LNCaP clone FGC (cell line): ENCODE data around the gene VMP1.
"Not testable (repeated sequence)": the region's sequence is repeated elsewhere in the genome, so short reads cannot be mapped to it uniquely, and the experiment has no call there.

Experiments
- DNase-seq: peaks from one replicate; pipeline ENCODE4 v3.0.0-alpha.2; 2011; ENCODE audit warnings: low read depth
- H3K4me3 ChIP-seq: 2 replicates; pipeline ENCODE4 v1.5.1; 2011; ENCODE audit warnings: mild to moderate bottlenecking, low read depth, low read length, control low read depth
- CTCF ChIP-seq: IDR thresholded peaks from 2 replicates; pipeline ENCODE4 v1.5.1; 2012; ENCODE audit warnings: mild to moderate bottlenecking; ENCODE audit not compliant: control insufficient read depth, insufficient read depth; ENCODE audit errors: extremely low read depth

The VMP1 gene

GRCh38 chr17:59790910-59791309 is 83.5 kb downstream of the VMP1 start:
- TF ChIP-seq CTCF: no peak
- no peak overlapping the region for H3K4me3 ChIP-seq
- no peak for DNase-seq

GRCh38 chr17:59791603-59792457 is 84.4 kb downstream of the VMP1 start:
- no peak overlapping the region for H3K4me3 ChIP-seq
- no peak for TF ChIP-seq CTCF
- DNase-seq: no peak

GRCh38 chr17:59792458-59792823 is 85.0 kb downstream of the VMP1 start:
- DNase-seq, H3K4me3 ChIP-seq: not testable (repeated sequence)

- no peak for DNase-seq
- no peak for TF ChIP-seq CTCF
- no peak overlapping the region for H3K4me3 ChIP-seq
These were observed 85.8 kb downstream of the VMP1 start for GRCh38 chr17:59793205-59793604.

GRCh38 chr17:59796138-59796537 is 88.7 kb downstream of the VMP1 start:
- no peak for TF ChIP-seq CTCF
- no peak overlapping the region for H3K4me3 ChIP-seq
- DNase-seq: no peak

GRCh38 chr17:59796785-59797205 is 89.3 kb downstream of the VMP1 start:
- no peak for DNase-seq
- H3K4me3 ChIP-seq: no peak overlapping the region
- TF ChIP-seq CTCF: no peak

GRCh38 chr17:59798111-59798510 is 90.7 kb downstream of the VMP1 start:
- H3K4me3 ChIP-seq: no peak overlapping the region
- no peak for DNase-seq
- TF ChIP-seq CTCF: no peak
